22Rv1 (cell line): ENCODE data around the gene IFT81.

ENCODE experiments used
- H3K27ac ChIP-seq: fragments of 450-650 bp; 2 replicates; pipeline ENCODE4 v1.5.1; 2017
- CTCF ChIP-seq: fragments of 450-650 bp; IDR thresholded peaks from 2 replicates; pipeline ENCODE4 v1.5.1; 2017; ENCODE audit warnings: mild to moderate bottlenecking
- ZFX ChIP-seq: fragments of 450-650 bp; IDR thresholded peaks from 2 replicates; pipeline ENCODE4 v1.6.1; 2017; ENCODE audit warnings: antibody characterized with exemption, borderline replicate concordance

IFT81 gene

GRCh38 chr12:110088936-110089335 is 35.2 kb upstream of the IFT81 start:
- no peak overlapping the region for H3K27ac ChIP-seq
- no peak for TF ChIP-seq ZFX
- no peak for TF ChIP-seq CTCF

- no peak overlapping the region for H3K27ac ChIP-seq
- TF ChIP-seq CTCF (no peak), ZFX (no peak)
Observed at GRCh38 chr12:110090266-110091135, 33.7 kb upstream of the IFT81 start.

- TF ChIP-seq ZFX (no peak), CTCF (no peak)
- H3K27ac ChIP-seq, result no peak overlapping the region
Observed at GRCh38 chr12:110091136-110091711, 32.9 kb upstream of the IFT81 start.

GRCh38 chr12:110093631-110094311 is 30.4 kb upstream of the IFT81 start:
- TF ChIP-seq ZFX, result no peak
- no peak for TF ChIP-seq CTCF
- no peak overlapping the region for H3K27ac ChIP-seq

- H3K27ac ChIP-seq, result peak overlapping the region; percentile 19; the same call in 1 of the 2 replicates
Observed at GRCh38 chr12:110100315-110100970, 23.7 kb upstream of the IFT81 start.

GRCh38 chr12:110102255-110102654 is 21.9 kb upstream of the IFT81 start:
- peak; percentile 72 for TF ChIP-seq CTCF
- no peak for TF ChIP-seq ZFX

More at GRCh38 chr12:110100315-110100970, 23.7 kb upstream of the IFT81 start:
- TF ChIP-seq CTCF (peak; percentile 98), ZFX (no peak)

More at GRCh38 chr12:110102255-110102654, 21.9 kb upstream of the IFT81 start:
- H3K27ac ChIP-seq, result no peak overlapping the region
